Panc1 (cell line): ENCODE data around the gene TFPI2.

ENCODE experiments used
- CTCF ChIP-seq: fragments of 450-650 bp; IDR thresholded peaks from 2 replicates; pipeline ENCODE4 v1.5.1; 2017; ENCODE audit warnings: mild to moderate bottlenecking
- POLR2AphosphoS5 ChIP-seq: IDR thresholded peaks from 2 replicates; pipeline ENCODE4 v1.6.1; 2012; ENCODE audit warnings: mild to moderate bottlenecking, low read depth, low read length, moderate library complexity

- TF ChIP-seq POLR2AphosphoS5 (no peak), CTCF (no peak)
Measured at GRCh38 chr7:93862651-93863050, 27.9 kb downstream of the TFPI2 start.
